GM18499 (cell line): Measurements from ENCODE around the gene PDE4C.

ENCODE experiments used
- ATAC-seq: cut with Tn5 transposase; IDR thresholded peaks from one replicate; pipeline ENCODE4 v1.9.1; 2021; ENCODE audit warnings: moderate number of reproducible peaks; ENCODE audit not compliant: insufficient read depth, unreplicated experiment

PDE4C gene

DNA sequence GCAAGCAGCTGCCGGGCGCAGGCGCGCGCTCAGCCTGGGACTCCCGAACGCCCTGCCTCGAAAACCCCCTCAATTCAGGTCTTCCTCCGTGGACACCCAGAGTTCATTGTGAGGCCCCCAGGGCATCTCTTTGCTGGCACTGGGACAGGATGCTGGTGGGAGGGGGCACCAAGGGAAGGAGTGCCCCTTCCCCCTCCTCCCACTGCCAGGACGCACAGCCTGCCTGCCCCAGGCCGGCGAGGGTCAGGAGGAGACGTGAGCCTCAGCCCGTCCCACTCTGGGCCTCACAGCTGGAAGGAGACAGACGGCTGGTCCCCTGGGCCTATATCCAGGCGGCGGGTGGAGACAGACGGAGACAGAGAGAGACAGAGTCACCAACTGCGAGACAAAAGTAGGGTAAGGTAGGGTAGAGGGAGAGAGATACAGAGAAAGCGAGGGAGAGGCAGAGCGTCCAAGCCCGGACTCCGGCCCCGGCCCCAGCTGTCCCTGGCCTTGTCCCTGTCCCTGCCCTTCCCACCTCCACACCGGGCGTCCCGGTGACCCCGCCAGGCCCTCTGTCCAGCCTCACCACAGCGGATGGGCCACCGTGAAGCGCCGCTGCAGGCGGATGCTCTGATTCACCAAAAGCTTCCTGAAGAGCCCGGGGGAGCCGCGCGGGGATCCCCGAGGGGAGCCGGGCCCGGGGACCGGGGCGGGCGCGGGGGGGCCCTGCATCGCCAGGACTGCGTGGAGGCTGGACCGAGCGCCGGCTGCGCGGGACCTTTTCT lies at the start of gene PDE4C:
Gene PDE4C, minus strand, starts transcription at position 737 of the 767 bp plus-strand sequence. Its CDS starts 23 bp downstream, at position 714.
- ATAC-seq, result no peak

DNA sequence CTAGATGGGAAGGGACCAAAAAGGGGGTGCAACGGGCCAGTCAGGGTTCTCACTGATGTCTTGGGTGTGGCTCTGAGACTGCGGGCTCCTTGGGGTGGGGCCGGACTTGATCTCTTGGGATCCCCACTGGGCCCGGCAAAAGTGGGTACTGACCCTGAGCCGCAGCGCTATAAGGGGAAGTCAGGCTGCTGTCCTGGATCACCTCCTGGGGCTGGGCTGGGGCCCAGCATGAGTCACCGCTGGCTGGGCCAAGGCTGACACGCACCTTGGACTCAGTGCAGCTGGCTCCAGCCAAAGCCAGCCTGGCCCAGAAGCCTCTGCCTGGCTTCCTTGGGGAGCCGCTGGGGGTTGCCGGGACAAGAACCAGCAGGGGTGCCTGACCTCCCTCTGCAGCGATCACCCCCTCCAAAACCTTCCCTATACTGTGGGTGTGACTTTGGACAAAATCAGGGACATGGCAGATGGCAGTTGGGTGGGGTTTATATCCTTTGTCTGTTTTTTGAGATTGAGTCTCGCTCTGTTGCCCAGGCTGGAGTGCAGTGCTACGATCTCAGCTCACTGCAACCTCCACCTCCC lies 48.6 kb upstream of the PDE4C start:
- no peak for ATAC-seq

DNA sequence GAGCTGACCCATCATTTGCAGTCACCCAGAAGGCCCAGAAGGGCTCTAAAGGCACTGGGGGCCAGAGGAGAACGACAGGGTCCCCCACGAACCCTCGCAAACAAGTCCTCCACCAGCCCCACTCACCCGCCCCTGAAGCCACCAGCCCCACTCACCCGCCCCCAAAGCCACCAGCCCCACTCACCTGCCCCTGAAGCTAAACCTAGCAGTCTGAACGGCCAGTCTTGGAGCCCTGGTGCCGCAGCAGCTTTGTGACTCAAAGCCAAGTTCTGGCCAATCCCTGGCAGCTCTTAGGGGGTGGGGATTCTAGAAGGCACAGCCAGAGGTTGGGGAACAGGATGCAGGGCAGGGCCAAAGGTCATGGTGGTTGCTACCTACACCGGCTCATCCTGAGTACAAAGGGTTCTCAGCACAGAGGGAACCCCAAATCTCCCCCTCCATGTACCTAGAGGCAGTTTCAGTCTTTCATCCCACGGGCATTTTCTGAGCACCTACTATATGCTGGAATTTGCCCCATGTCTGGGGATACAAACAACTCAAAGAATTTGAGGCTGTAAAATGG lies 48.1 kb upstream of the PDE4C start, which contains the start of gene IQCN:
Gene IQCN, minus strand, starts transcription at position 234 of the 562 bp plus-strand sequence. CDS start 4,974 bp downstream, outside the sequence.
- ATAC-seq, result no peak

DNA sequence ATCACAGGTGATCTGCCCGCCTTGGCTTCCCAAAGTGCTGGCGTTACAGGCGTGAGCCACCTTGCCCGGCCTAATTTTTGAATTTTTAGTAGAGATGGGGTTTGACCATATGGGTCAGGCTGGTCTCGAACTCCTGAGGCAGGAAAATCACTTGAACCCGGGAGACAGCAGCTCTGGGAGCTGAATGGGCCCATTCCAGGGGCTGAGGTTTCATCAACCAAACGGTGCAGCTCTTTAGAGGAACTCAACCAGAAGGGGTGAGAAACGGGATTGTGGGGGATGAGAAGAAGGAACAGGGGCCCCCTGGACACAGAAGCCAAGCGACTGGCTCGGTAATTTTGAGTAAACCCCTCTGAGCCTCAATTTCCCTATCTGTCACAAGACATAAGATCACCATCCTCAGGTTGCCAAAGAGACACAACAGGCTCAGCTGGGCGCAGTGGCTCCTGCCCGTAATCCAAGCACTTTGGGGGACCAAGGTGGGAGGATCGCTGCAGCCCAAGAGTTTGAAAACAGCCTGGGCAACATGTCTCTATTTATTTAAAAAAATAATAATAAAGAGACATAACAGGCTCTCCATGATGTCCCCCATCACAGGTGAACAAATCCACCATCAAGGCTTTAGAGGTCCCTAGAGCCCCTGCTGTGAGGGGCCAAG lies 47.5 kb upstream of the PDE4C start:
- ATAC-seq, result no peak

DNA sequence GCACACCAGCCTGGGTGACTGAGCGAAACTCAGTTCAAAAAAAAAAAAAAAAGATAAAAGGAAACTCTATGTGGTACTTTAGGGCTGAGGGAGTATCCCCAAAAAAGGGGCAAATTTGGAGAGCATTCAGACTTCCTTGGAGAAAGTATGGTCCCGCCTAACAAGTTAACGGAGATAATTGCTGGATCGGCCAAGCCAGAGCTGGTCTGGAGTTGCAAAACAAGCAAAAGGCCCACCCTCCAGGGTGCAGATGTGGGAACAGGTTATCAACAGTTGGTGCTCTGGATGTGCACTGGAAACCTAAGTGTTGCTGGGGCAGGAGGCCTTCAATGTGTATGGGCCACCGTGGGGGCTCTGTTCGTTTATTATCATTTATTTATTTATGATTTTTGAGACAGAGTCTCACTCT lies 45.2 kb upstream of the PDE4C start:
- no peak for ATAC-seq

DNA sequence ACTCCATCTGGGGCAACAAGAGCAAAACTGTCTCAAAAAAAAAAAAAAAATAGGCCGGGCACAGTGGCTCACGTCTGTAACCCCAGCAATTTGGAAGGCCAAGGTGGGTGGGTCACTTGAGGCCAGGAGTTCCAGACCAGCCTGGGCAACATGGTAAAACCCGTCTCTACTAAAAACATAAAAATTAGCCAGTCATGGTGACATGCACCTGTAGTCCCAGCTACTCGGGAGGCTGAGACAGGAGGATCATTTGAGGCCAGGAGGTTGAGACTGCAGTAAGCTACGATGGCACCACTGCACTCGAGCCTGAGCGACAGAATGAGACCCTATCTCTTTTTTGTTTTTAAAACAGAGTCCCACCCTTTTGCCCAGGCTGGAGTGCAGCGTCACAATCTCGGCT lies 44.1 kb upstream of the PDE4C start:
- ATAC-seq, result no peak

DNA sequence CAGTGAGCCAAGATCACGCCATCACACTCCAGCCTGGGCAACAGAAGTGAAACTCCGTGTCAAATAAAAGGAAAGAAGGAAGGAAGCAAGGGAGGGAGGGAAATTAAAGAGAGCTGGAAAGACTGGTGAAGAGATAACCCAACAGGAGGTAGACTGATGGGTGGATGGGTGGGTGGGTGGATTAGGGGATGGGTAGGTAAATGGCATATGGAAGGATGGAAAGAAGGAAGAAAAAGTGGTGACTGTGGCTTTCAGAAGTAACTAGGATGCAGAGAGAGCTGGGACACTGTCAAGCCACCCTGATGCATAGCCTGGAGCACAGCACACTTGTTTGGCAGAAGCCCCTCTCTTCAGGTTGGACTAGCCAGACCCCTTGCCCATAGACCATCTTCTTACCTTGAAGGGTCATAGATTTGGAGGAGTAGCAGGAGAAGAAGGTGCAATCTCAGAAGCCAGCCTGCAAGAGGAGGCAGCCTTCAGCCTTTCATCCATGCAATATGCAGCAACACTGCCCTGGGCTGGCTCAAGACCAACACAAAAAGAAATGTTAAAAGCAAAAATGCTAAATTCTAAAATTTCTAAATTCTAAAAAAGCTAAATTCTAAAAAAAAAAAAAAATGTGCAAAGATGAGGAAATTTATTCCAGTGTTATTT lies 43.0 kb upstream of the PDE4C start:
- no peak for ATAC-seq

DNA sequence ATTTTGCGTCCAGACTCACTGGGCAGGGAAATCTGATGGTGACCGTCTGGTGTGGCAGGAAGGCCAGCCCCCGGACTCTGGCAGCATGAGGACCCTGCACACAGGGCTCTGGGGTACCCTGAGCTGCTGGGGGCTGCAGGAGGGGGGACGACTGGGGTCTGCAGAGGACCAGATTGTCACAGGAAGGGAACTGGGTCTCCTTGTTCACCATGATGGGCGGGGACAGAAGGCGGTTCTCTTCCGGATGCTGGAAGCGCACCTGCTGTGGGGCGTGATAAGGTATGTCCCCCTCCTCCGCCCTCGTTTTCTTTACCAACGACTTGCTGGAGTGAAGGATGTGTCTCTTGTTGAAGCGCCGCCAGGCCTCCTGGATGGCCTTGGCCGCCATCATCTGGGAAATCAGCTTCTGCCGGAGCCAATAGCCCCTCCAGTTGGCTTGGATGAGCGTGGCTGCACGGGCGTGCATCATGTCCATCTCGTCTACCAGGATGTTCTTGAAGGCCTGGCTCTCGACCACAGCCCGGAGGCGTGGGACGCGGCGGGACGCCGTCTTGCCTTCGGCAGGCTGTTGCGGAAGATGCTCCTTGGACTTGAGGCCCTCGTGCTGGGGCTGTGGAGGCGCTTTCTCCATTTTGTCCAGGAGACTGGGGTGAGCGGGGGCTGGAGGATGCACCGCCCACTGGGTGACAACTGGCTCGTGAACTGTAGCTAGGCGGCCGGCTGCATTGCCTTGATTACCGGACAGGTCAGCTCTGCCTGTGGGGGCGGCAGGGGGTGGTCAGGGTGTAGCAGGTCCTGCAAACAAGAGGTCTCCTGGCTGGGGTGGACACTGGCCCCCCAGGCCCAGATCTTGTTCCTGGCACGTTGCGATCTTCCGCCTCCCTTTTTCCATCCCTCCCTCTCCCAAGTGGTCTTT lies 40.8 kb upstream of the PDE4C start:
- no peak for ATAC-seq

DNA sequence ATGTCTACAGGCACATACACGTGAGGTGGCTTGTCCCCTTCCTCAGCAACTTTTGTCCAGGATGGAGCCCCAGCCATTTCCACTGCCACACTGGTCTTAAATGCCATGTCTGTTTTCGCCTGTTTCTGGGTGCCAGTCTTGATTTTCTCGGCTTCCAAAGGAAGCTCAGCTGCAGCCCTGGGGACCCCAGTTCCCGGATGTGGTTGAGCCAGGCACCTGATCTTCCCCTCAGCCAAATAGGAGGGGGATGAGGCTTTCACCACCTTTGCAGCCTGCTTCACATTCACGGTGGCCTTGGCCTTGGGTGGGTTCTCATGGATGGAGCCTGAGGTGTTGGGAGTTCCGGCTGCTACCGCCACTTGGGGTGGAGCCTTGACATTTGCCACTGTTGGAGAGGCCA lies 39.3 kb upstream of the PDE4C start:
- no peak for ATAC-seq

DNA sequence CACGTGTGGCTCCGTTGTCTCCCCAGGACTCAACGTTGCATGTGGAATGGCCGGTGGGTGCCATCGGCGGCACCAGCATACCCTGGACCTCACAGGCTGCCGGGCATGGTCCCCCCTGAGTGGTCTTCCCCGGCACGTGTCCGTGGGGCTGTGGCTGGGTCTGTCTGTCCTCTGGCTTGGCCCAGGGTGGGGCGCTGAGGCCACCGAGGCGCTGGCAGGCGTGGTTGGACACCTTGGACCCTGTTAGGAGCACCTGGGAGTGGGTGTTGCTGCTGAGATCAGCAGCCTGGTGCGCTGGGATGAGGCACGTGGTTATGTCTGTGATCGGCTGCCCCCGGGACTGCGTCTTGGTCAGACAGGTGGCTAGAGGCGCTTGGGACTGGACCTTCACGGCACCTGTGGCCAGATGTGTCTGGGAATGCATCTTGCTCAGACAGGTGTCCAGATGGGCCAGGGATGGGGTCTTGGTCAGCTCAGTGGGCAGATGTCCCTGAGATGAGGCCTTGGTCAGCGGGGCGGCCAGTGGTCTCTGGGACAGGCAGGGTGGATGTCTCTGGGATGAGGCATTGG lies 38.8 kb upstream of the PDE4C start:
- ATAC-seq, result no peak

DNA sequence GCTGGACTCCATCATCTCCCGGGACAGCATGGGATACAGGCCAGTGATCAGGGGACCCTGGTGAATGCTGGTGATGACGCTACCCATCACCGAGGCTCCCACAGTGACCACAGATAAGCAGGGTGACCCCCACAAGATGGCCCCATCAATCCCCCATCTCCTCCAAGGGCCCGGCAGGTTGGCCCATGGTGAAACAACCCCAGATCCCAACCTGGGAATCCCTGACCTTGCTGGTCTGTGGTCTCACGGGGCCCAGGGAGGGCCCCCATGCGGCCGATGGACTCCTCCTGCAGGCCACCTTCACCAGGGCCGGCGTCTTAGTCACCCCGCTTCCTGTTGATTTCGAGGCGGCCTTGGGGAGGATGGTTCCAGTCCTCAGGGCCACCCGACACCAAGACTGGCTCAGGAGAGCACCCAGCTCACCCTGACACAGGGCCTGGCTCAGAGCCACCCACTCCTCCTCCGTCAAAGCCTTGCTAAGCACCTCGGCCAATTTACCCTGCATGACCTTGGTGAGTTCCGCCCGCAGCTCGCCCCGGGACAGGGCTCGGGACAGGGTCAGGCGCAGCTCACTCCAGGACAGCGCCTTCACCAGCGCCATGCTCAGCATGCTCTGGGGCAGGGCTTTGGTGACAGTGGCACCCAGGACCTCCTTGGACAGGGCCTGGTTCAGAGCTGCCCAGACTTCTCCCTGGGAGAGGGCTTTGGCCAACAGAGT lies 38.1 kb upstream of the PDE4C start:
- ATAC-seq, result no peak

DNA sequence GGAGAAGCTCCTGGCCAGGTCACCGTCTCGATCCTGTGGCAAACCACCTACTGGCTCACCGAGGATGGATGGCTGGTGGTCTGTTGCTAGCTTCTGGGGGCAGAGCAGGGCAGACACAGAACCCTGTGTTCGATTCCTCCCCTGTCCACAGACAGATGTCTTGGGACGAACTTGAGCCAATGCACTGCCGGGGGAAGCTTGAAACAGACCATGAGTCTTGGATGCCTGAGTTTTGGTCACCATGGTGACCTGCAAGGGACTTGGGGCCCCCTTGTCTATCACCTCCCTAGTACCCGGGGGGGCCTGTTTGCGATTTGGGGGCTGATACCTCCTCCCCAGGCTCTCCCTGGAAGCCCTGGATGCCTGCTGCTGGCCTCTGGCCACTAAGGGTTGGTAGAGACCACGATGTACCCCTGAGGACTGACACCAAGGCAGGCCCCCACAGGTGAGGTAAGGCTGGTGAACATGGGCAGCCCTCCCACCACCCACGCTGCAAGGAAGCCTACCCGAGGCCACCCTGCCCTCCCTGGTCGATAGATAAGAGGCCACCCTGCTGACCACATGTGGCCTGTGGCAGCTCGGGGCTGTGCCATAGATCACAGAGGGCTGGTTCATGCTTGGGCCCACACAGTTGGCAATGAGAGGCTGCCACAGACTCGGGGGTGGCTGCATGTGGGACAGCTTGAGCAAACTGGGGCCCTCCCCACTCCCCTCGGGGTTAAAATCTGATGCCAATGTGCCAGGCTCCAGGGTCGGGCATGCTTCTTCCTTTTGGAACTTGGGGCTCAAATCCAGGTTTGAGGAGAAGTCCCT lies 37.3 kb upstream of the PDE4C start:
- no peak for ATAC-seq

DNA sequence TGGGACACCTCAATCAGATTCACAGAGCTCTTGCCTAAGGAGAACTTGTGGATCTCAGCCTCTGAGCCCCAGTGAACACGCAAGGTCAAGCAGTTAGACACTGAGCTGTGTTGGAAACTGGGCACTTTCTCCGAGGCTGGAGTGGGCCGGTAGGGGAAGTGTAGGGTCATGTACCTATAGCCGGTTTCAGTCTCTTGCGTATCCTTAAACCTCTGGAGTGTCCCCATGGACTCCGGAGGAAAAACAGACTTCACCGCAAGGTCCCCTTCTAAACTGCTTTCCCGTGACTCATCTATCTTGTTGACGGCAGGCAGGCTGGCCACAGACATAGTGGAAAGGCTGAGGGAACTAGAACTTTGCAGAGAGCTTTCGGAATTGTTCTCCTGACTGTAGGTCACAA lies 36.7 kb upstream of the PDE4C start:
- no peak for ATAC-seq

DNA sequence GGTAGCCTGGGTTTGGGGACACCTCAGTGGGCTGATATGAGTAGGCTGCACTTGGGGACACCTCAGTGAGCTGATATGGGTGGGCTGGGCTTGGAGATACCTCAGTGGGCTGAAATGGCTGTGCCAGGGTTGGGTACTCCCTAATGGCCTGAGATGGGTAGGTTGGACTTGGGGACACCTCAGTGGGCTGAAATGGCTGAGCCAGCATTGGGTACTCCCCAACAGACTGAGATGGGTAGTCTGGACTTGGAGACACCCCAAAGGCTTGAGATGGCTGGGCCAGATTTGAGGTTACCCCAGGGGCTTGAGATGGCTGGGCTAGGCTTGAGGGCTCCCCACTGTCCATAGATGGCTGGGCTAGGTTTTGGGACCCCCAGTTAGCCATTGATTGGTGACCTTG lies 35.9 kb upstream of the PDE4C start:
- no peak for ATAC-seq

DNA sequence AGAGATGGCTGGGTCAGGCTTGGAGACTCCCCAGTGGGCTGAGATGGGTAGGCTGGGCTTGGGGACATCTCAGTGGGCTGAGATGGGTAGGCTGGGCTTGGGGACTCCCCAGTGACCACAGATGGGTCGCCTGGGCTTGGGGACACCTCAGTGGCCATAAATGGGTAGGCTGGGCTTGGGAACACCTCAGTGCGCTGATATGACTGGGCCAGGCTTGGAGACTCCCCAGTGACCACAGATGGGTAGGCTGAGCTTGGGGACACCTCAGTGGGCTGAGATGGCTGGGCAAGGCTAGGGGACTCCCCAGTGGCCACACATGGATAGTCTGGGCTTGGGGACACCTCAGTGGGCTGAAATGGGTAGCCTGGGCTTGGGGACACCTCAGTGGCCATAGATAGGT lies 35.2 kb upstream of the PDE4C start:
- no peak for ATAC-seq

DNA sequence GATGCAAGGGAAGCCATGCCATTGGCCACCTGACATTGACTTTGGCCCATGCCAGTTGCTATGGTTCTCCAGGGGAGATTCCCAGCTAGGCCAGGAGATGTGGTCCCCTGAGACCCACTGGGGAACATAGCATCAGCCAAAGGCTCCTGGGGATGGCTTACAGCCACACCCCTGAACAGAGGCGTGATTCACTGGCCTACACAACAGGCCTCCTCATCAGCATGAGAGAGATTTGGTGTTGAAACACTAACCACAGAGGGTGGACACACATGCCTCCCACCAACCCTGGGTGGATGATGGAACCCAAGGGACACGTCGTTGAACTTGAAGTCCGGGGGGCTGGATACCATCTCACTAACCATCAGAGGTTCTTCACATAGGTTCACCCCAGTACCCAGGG lies 33.7 kb upstream of the PDE4C start:
- no peak for ATAC-seq

DNA sequence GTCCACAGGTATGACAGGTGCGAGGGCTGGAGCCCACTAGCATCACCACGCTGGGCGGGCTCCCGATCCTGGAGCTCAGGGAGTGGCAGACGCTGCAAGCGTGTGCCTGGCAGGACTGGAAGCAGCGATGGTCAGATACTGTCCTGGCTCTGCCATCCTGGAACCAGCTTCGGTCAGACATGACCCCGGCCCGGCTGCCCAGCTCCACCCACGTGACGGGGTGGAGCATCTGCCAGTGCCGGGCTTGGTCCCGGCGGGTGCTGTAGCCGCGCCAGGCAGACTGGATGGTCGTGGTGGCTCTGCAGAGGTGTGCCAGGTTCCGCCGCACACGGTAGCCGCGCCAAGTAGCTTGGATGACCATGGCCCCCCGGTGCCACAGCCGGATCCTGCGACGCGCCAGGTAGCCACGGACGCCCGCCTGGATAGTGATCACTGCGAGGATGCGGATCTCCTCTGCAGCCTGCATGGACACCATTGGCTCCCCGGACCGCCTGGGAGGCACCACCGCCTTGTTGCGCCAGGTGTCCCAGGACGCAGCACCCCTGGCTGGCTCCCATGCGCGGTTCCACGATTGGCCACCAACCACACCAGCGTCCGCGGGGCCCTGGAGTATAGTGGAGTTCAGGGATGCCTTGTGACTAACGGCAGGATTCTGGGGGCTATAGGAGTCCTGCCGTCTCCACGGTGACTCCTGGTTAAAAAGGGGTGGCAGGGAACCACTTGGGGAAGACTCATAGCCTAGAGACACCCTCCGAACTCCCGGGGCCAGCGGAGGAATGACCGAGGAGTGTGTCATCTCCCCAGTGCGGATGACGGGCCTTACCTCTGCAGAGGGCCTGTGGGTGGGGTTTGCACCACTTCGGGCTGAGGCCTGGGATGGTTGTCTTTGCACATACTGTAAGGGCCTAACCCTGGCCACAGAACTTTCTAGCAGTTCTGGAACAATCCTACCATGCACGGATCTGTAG lies 31.5 kb upstream of the PDE4C start:
- ATAC-seq, result no peak
